HepG2 (cell line): ENCODE measurements around the gene EWSR1. TPM values are rescaled to one million over a fixed set of nuclear protein-coding genes. Genes with fewer than 3 reads are reported as not detected.
A peak's percentile ranks its signal among the peaks of the same experiment; 100 is the strongest.

Experiments
- KIAA2018 ChIP-seq: sonication (generic); formaldehyde crosslinking; IDR thresholded peaks from 2 replicates; pipeline ENCODE4 v1.5.0; 2020; ENCODE audit warnings: mild to moderate bottlenecking, missing genetic modification reagents, borderline replicate concordance
- ZBTB40 ChIP-seq, 2 experiments: fragments of 450-650 bp in 1 of 2; sonication (generic) in 1 of 2; formaldehyde crosslinking in 1 of 2; IDR thresholded peaks; 2 replicates each; pipeline versions ENCODE4 v1.6.1 to v1.8.0; 2016 to 2022; ENCODE audit warnings: antibody characterized with exemption in 1 of 2, mild to moderate bottlenecking in 1 of 2, missing genetic modification reagents in 1 of 2
- ZNF160 ChIP-seq: sonication (generic); formaldehyde crosslinking; IDR thresholded peaks from 2 replicates; pipeline ENCODE4 v1.8.0; 2022; ENCODE audit warnings: mild to moderate bottlenecking, inconsistent platforms, missing genetic modification reagents
- ZNF296 ChIP-seq: sonication (generic); formaldehyde crosslinking; conservative IDR thresholded peaks from 2 replicates; pipeline ENCODE4 v1.5.0; 2020; ENCODE audit warnings: mild to moderate bottlenecking, missing genetic modification reagents
- ZNF747 ChIP-seq: sonication (generic); formaldehyde crosslinking; IDR thresholded peaks from 2 replicates; pipeline ENCODE4 v1.8.1; 2023; ENCODE audit warnings: missing genetic modification reagents, mild to moderate bottlenecking, borderline replicate concordance
- polyA plus RNA-seq, 8 experiments: library from polyadenylated mRNA; depleted of rRNA in 3 of 8; stranded (reverse) in 7 of 8; unstranded in 1 of 8; fragments of >200 nt; fragmentation: Illumina TruSeq in 4 of 8; extraction: Trizol in 4 of 8; gene quantifications; 2 replicates each; pipeline versions ENCODE4 v1.2.1 to v1.2.3, GENCODE V29; 2011 to 2016; ENCODE audit warnings: low read depth in 4 of 8, missing spikeins in 1 of 8, mixed read lengths in 1 of 8; ENCODE audit not compliant: insufficient read depth in 1 of 8
- total RNA-seq, 5 experiments: library from RNA; depleted of rRNA; stranded (reverse); fragments of >200 nt; fragmentation: Illumina TruSeq; extraction: Trizol; gene quantifications; 2 replicates each; pipeline ENCODE4 v1.2.3, GENCODE V29; 2016; ENCODE audit warnings: low read depth in 1 of 5
- TF ChIP-seq, protein P1 (sequence below): IDR thresholded peaks from 2 replicates; pipeline ENCODE4 v1.6.1; 2012; ENCODE audit warnings: inconsistent platforms
- TF ChIP-seq, protein P2 (sequence below): IDR thresholded peaks from 2 replicates; pipeline ENCODE4 v1.6.1; 2016; ENCODE audit warnings: low read depth, control low read depth

EWSR1 gene
- total and polyA plus RNA-seq, 2 of the 13 experiments (the other 11 are each of a cell fraction or from before 2014, with no cell fraction given) = 211 to 326 TPM

GRCh38 chr22:29269731-29270474 is 1.8 kb downstream of the EWSR1 start (continued):
- TF ChIP-seq ZBTB40 (IDR thresholded peaks at IDR 0.05) (peak; percentile 41; the same call in 1 of the 2 replicates), ZBTB40 (CRISPR knock-in tag; IDR thresholded peaks at IDR 0.05) (no peak), ZNF747 (CRISPR knock-in tag) (0 out of 2 replicates have a peak, but pooled peaks have one; percentile 22), KIAA2018 (CRISPR knock-in tag) (no peak), ZNF296 (CRISPR knock-in tag) (no peak), ZNF160 (CRISPR knock-in tag) (peak; percentile 27; the same call in 1 of the 2 replicates)
- TF ChIP-seq, protein P1, sequence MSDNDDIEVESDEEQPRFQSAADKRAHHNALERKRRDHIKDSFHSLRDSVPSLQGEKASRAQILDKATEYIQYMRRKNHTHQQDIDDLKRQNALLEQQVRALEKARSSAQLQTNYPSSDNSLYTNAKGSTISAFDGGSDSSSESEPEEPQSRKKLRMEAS = peak; percentile 52
- TF ChIP-seq, protein P2, sequence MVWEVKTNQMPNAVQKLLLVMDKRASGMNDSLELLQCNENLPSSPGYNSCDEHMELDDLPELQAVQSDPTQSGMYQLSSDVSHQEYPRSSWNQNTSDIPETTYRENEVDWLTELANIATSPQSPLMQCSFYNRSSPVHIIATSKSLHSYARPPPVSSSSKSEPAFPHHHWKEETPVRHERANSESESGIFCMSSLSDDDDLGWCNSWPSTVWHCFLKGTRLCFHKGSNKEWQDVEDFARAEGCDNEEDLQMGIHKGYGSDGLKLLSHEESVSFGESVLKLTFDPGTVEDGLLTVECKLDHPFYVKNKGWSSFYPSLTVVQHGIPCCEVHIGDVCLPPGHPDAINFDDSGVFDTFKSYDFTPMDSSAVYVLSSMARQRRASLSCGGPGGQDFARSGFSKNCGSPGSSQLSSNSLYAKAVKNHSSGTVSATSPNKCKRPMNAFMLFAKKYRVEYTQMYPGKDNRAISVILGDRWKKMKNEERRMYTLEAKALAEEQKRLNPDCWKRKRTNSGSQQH = 0 out of 2 replicates have a peak, but pooled peaks have one; percentile 62
